Neuronal stem cell (in vitro differentiated cells): ENCODE measurements around the gene SPP2.

Experiments
- DNase-seq: peaks from one replicate; pipeline ENCODE4 v3.0.0-alpha.2; 2013; ENCODE audit warnings: low spot score
- H2AFZ ChIP-seq: one replicate; pipeline ENCODE4 v1.6.1; 2013; ENCODE audit warnings: mild to moderate bottlenecking, low read length, inconsistent platforms
- H2AK5ac ChIP-seq: 2 replicates; pipeline ENCODE4 v1.6.1; 2013; ENCODE audit warnings: low read depth, mild to moderate bottlenecking, inconsistent platforms, low read length, moderate library complexity, mixed read lengths
- H2BK120ac ChIP-seq: 2 replicates; pipeline ENCODE4 v1.6.1; 2013; ENCODE audit warnings: low read depth, mild to moderate bottlenecking, inconsistent platforms, low read length, moderate library complexity, mixed read lengths
- H2BK12ac ChIP-seq: one replicate; pipeline ENCODE4 v1.6.1; 2013; ENCODE audit warnings: low read length, inconsistent platforms
- H2BK15ac ChIP-seq: 2 replicates; pipeline ENCODE4 v1.6.1; 2013; ENCODE audit warnings: mild to moderate bottlenecking, low read length, inconsistent platforms, mixed read lengths
- H2BK5ac ChIP-seq: one replicate; pipeline ENCODE4 v1.6.1; 2013; ENCODE audit warnings: inconsistent platforms, mild to moderate bottlenecking, low read length, moderate library complexity
- H3K14ac ChIP-seq: one replicate; pipeline ENCODE4 v1.6.1; 2013; ENCODE audit warnings: low read length, inconsistent platforms
- H3K18ac ChIP-seq: 2 replicates; pipeline ENCODE4 v1.6.1; 2013; ENCODE audit warnings: low read length, inconsistent platforms
- H3K23ac ChIP-seq: 2 replicates; pipeline ENCODE4 v1.6.1; 2013; ENCODE audit warnings: low read depth, mild to moderate bottlenecking, mixed read lengths, low read length, inconsistent platforms; ENCODE audit not compliant: poor library complexity
- H3K27ac ChIP-seq: replicated peaks from 3 replicates; pipeline ENCODE4 v1.5.1; 2013; ENCODE audit warnings: low read length, inconsistent platforms
- H3K27me3 ChIP-seq, 3 experiments: 2 replicates each; pipeline ENCODE4 v1.6.1; 2013; ENCODE audit warnings: low read length in 3 of 3, mild to moderate bottlenecking in 2 of 3, inconsistent platforms in 1 of 3, low read depth in 1 of 3, mixed read lengths in 1 of 3, moderate library complexity in 1 of 3; ENCODE audit not compliant: control insufficient read depth in 3 of 3, insufficient read depth in 3 of 3
- H3K36me3 ChIP-seq, 2 donors: replicated peaks in 1 of 2; 2 replicates each; pipeline ENCODE4 v1.6.1; 2013; ENCODE audit warnings: low read length in 2 of 2; ENCODE audit not compliant: control insufficient read depth in 2 of 2, insufficient read depth in 2 of 2
- H3K4ac ChIP-seq: 2 replicates; pipeline ENCODE4 v1.6.1; 2013; ENCODE audit warnings: inconsistent platforms, mild to moderate bottlenecking, low read length, moderate library complexity
- H3K4me1 ChIP-seq, 2 donors: 1 replicate in 1 of 2; 2 replicates in 1 of 2; pipeline ENCODE4 v1.6.1; 2013; ENCODE audit warnings: low read length in 2 of 2, low read depth in 1 of 2; ENCODE audit not compliant: control insufficient read depth in 2 of 2, insufficient read depth in 1 of 2
- H3K4me2 ChIP-seq: one replicate; pipeline ENCODE4 v1.6.1; 2013; ENCODE audit warnings: mild to moderate bottlenecking, low read length, inconsistent platforms; ENCODE audit not compliant: insufficient read depth, poor library complexity, severe bottlenecking
- H3K4me3 ChIP-seq, 2 donors: 2 replicates each; pipeline ENCODE4 v1.5.1; 2013; ENCODE audit warnings: low read length in 2 of 2, mild to moderate bottlenecking in 2 of 2, inconsistent platforms in 1 of 2, moderate library complexity in 1 of 2
- H3K79me1 ChIP-seq: one replicate; pipeline ENCODE4 v1.6.1; 2013; ENCODE audit warnings: low read depth, mild to moderate bottlenecking, inconsistent platforms, low read length, moderate library complexity
- H3K9ac ChIP-seq: one replicate; pipeline ENCODE4 v1.6.1; 2013; ENCODE audit warnings: mild to moderate bottlenecking, low read depth, low read length, inconsistent platforms; ENCODE audit not compliant: poor library complexity
- H3K9me3 ChIP-seq, 2 donors: replicated peaks in 1 of 2; 2 replicates each; pipeline versions ENCODE3 to v1.6.1; 2013; ENCODE audit warnings: low read length in 2 of 2, mild to moderate bottlenecking in 2 of 2, inconsistent platforms in 1 of 2, low read depth in 1 of 2, mixed read lengths in 1 of 2, moderate library complexity in 1 of 2; ENCODE audit not compliant: control insufficient read depth in 2 of 2, insufficient read depth in 1 of 2
- H4K8ac ChIP-seq: one replicate; pipeline ENCODE4 v1.6.1; 2013; ENCODE audit warnings: low read depth, mild to moderate bottlenecking, inconsistent platforms, low read length, moderate library complexity
- H4K91ac ChIP-seq: one replicate; pipeline ENCODE4 v1.6.1; 2013; ENCODE audit warnings: low read length, low read depth, mild to moderate bottlenecking, inconsistent platforms; ENCODE audit not compliant: poor library complexity
- WGBS, 2 donors: extraction: QIAGEN DNeasy Blood & Tissue Kit; methylation state at CpG; one replicate each; pipeline ENCODE4 v1.1.7; 2013; ENCODE audit warnings: missing lambda C conversion rate in 2 of 2, mixed read lengths in 1 of 2; ENCODE audit not compliant: insufficient read length in 2 of 2, insufficient replicate concordance in 1 of 2; ENCODE audit errors: extremely low coverage in 2 of 2; 5-methylcytosine and 5-hydroxymethylcytosine counted together

The SPP2 gene

GRCh38 chr2:234126146-234126470 is 75.6 kb downstream of the SPP2 start:
- no peak overlapping the region for H2BK120ac ChIP-seq
- H2BK15ac ChIP-seq = no peak overlapping the region
- no peak overlapping the region for H3K9ac ChIP-seq
- no peak for DNase-seq
- no peak overlapping the region for H3K18ac ChIP-seq
- no peak overlapping the region for H3K27ac ChIP-seq
- no peak overlapping the region for H2AK5ac ChIP-seq
- H3K4ac ChIP-seq = no peak overlapping the region
- no peaks in the 10 kb centered on the region for H3K27me3 ChIP-seq
- H2AFZ ChIP-seq = no peak overlapping the region
- WGBS, 2 donors = no CpG with 5 or more reads among the region's 6 CpGs
- no peak overlapping the region for H4K8ac ChIP-seq
- H3K4me3 ChIP-seq = no peak overlapping the region
- no peaks in the 10 kb centered on the region for H3K36me3 ChIP-seq
- H3K23ac ChIP-seq = no peak overlapping the region
- H3K4me1 ChIP-seq = peaks cover 0 to 1% of the 10 kb centered on the region in 2 donors
- H2BK5ac ChIP-seq = no peak overlapping the region
- no peak overlapping the region for H2BK12ac ChIP-seq
- no peak overlapping the region for H4K91ac ChIP-seq
- H3K79me1 ChIP-seq = no peaks in the 10 kb centered on the region
- H3K9me3 ChIP-seq = no peaks in the 10 kb centered on the region
- H3K14ac ChIP-seq = no peak overlapping the region
- no peak overlapping the region for H3K4me2 ChIP-seq
